ENCODE data around the gene RBMS3.
"Not testable (repeated sequence)": the region's sequence is repeated elsewhere in the genome, so short reads cannot be mapped to it uniquely, and the experiment has no call there.

RBMS3 gene

GRCh38 chr3:29312395-29312794 is 31.5 kb downstream of the RBMS3 start:
- no peak for DNase-seq (ENCODE audit: low read depth)

- DNase-seq (ENCODE audit: low read depth) = no peak
These were observed 32.1 kb downstream of the RBMS3 start for GRCh38 chr3:29312960-29313452.

GRCh38 chr3:29313981-29314726 is 33.3 kb downstream of the RBMS3 start:
- DNase-seq (ENCODE audit: low read depth) = no peak

GRCh38 chr3:29314727-29315088 is 33.8 kb downstream of the RBMS3 start:
- no peak for DNase-seq (ENCODE audit: low read depth)

DNA sequence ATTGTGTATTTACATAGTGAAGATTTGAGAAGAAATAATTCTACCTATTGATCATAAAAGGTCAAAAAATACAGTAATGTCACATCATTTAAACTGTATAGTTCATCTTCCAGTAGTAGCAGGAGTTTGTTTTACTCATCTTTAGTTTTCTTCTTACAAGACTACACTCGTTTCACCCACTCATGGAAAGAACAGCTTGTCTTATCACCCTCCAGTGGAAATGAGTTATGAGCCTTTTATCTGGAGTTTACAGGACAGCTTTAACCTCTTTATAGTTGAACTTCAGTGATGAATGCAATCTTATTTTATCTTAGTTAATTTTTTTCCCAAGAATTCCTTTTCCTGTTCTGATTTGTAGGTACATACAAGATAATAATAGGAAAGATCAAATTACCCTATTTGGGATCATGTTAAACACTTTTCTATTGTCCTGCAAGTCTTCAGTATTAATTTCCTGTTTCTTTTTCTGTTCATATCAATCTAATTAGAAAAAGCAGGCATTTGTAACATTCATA is 36.8 kb downstream of the RBMS3 start:
- DNase-seq (ENCODE audit: low read depth) = no peak

- DNase-seq (ENCODE audit: low read depth) = no peak
These were observed 37.4 kb downstream of the RBMS3 start for GRCh38 chr3:29318251-29318650.

- DNase-seq (ENCODE audit: low read depth) = no peak
These were observed 38.4 kb downstream of the RBMS3 start for GRCh38 chr3:29319262-29319661.

DNA sequence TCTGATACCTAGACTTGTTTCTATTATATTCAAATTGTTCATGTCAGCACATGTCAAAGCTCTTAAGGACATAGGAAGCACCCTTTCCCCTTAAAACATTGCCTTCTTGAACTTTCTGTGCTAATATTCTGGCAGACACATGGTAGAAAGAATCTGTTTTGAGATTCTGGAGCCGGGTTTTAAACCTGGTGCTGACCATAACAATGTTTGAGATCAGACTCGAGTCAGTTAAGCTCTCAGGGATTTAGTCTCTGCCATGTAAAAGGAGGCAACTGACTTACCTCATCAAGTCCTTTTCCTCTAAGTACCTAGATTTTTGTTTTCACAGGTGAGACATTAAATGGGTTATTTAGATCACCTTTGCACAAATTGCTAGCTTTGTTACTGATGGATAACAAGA is 38.9 kb downstream of the RBMS3 start:
- no peak for DNase-seq (ENCODE audit: low read depth)

DNA sequence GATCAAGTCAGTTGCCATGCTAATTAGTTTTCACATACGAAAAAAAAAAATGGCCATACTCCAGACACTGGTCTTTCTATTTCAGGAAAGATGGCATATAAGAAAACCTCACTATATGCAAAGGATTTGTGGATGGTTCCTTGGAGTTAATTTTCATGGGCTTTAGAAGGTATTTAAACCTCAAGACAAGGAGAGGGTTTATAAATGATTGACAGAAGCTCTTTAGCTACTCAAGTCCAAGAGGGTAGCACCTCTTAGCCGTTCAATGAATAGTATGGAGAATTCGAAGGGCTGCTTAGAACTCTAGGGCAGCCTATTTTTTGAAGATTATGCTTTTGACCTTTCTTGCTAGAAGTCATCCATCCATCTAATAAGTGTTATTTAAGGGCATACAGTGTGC is 41.7 kb downstream of the RBMS3 start:
- DNase-seq (ENCODE audit: low read depth) = no peak

GRCh38 chr3:29324180-29324651 is 43.3 kb downstream of the RBMS3 start:
- no peak for DNase-seq (ENCODE audit: low read depth)

DNA sequence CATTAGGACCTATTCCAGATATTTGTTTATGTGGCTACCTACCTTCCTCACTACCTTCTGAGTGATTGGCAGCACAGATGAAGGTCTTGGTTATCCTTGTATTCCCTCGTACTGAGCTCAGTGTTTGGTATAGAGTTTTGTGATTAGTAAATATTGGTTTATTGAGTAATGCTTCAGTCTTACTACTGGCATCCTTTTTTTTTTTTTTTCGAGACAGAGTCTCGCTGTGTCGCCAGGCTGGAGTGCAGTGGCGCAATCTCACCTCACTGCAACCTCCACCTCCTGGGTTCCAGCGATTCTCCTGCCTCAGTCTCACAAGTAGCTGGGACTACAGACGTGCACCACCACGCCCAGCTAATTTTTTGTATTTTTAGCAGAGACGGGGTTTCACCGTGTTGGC is 45.7 kb downstream of the RBMS3 start:
- not testable (repeated sequence) for DNase-seq (ENCODE audit: low read depth)

GRCh38 chr3:29329986-29330890 is 49.4 kb downstream of the RBMS3 start:
- DNase-seq (ENCODE audit: low read depth) = no peak

DNA sequence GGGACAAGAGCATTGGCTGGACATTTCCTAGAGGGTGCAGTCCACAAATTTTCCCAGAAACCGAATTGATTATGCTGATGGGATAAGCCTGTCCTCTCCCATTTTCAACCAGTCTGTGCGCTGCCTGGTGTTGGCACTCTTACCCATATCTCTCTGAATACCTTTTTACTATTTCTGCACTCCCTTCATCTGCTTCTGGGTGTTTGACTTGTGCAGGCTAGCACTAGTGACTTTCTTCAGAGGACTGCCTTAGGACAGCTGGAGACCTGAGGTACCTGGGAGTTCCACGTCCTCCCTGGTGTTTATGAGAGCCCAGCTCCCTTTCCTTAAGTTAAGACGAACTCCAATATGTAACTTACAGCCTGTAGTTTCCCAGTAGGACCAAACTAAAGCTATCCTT is 50.2 kb downstream of the RBMS3 start:
- DNase-seq (ENCODE audit: low read depth) = no peak

DNA sequence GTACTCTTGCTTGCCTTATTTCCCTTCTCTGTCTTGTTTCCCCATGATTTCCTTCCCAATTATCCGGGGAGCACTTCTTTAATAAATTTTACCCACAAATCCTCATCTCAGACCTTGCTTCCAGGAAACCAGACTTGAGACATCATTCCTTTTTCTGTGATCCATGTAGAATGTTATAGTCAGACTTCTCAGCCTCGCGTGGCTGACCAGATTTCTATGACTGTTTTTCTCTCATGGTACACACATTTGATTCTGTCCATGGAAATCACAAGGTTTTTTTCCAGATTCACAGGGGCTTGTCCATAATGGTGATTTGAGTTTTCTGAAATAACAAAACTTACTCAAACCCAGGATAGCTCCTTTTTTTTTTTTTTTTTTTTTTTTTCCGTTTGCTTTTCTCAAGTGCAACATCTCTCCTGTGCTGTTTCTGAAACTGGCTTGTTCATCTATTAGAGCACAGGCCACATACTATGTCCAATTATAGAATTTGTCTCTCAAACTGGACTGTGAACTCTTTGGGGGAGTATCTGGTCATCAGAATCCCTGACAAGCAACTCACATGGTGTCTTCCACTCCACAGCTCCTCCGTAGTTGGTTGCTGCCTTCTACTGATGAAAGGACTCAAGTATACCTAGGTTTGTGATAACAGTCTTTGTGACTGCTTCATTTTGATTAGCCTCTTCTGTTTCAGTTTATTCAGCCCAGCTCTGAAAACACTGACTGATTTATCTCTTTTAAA is 50.8 kb downstream of the RBMS3 start:
- DNase-seq (ENCODE audit: low read depth) = no peak

GRCh38 chr3:29332195-29332637 is 51.3 kb downstream of the RBMS3 start:
- no peak for DNase-seq (ENCODE audit: low read depth)

DNA sequence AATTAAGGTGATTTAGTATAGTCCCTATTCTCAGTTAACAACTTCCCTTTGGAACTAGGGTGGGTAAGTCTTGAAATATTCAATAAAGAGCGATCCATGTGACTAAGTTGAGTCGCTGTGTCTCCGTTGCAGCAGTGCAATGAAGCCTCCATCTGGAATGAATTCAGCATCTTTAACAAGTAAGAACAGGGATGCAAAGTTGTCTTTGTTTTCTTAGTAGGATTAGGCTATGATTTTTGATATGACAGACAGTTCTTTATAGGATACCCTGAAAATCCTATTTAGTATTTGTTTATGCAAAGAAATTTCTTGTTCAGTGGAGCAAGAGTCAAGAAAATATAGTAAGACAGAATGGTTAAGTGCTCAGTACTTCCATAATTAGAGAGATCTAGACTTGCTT is 52.7 kb downstream of the RBMS3 start:
- no peak for DNase-seq (ENCODE audit: low read depth)

GRCh38 chr3:29334706-29335105 is 53.8 kb downstream of the RBMS3 start:
- no peak for DNase-seq (ENCODE audit: low read depth)

GRCh38 chr3:29335438-29335837 is 54.6 kb downstream of the RBMS3 start:
- no peak for DNase-seq (ENCODE audit: low read depth)

GRCh38 chr3:29335943-29336342 is 55.1 kb downstream of the RBMS3 start:
- DNase-seq (ENCODE audit: low read depth) = no peak

- DNase-seq (ENCODE audit: low read depth) = no peak
These were observed 56.7 kb downstream of the RBMS3 start for GRCh38 chr3:29337565-29337964.

GRCh38 chr3:29338377-29338776 is 57.5 kb downstream of the RBMS3 start:
- no peak for DNase-seq (ENCODE audit: low read depth)

Measured in activated T-helper 9 cell treated with anti-CD3 and anti-CD28 coated beads, Interleukin-2, amount 50 U/mL, for 16 hours (primary cell).